ENCODE data around the gene FBLN1. TPM values are rescaled to one million over a fixed set of nuclear protein-coding genes. Genes with fewer than 3 reads are reported as not detected.

Gene FBLN1
- total RNA-seq, 4 donors from 2014 or later = 33.7 to 546 (median 86.3) TPM

- intact Hi-C loops (cut with DNase I) = no loop called here
- 68 to 71% methylated on average over 7 of the region's 7 CpGs for WGBS, 2 donors
- TF ChIP-seq POLR2A (IDR thresholded peaks at IDR 0.05) = no peak
- no peak for TF ChIP-seq CTCF (IDR thresholded peaks at IDR 0.05)
- peaks cover 0 to 26% (median 0%) of the 10 kb centered on the region in 3 donors for H3K36me3 ChIP-seq
- DNase-seq = no peak
- H3K4me3 ChIP-seq = no peak overlapping the region
- H3K4me1 ChIP-seq = peaks cover 13 to 79% (median 33%) of the 10 kb centered on the region in 3 donors
- no peaks in the 10 kb centered on the region for H3K27me3 ChIP-seq
- no peaks in the 10 kb centered on the region for H3K9me3 ChIP-seq
- H3K27ac ChIP-seq = peak overlapping the region; percentile 15 to 90 (median 82)
These were observed 13.5 kb downstream of the FBLN1 start for GRCh38 chr22:45516163-45516562.

DNA sequence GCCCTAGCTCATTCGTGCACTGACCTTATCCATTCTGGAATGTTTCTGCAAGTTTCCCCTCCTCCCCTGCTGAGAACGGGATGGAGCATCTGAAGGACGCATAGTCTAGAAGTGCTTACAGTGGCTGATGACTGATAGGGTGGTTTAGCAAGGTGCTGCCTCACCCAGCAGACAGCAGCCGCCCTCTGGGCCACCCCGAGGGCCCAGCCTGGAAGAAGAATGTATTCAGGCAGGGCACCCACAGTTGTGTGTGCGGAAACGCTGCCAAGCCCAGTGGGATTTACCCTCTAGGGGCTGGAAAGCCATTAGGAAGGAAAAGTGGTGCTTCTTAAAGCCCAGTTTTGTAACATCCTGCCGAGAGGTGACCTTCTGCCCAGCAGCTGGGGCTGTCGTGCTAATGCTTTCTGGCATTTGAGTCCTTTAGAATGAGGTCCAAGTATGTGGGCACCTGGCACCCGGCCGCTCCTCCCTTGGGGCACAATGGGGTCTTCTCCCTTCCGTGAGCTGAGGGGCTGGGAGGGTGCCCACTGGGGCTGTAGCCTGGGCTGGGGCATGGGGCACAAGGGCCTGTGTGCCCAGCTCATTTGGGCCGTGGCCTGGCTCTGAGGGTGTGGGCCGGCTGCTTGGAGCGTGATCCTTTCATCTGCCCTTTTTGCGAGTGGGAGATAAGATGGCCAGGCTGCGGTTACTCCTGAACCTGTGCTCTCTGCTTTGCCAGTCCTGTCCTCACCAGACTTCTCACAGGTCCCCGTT lies 14.4 kb downstream of the FBLN1 start:
- intact Hi-C loops (cut with DNase I) = no loop called here
- WGBS, 2 donors = 49 to 53% methylated on average over 4 to 10 of the region's 18 CpGs
- H3K27me3 ChIP-seq = no peaks in the 10 kb centered on the region
- H3K27ac ChIP-seq = peak overlapping the region in 3 of 4 donors; percentile 81 to 90 (median 84)
- TF ChIP-seq CTCF (IDR thresholded peaks at IDR 0.05) = no peak
- no peak for TF ChIP-seq POLR2A (IDR thresholded peaks at IDR 0.05)
- H3K4me1 ChIP-seq = peaks cover 13 to 79% (median 32%) of the 10 kb centered on the region in 3 donors
- no peak overlapping the region for H3K4me3 ChIP-seq
- H3K36me3 ChIP-seq = peaks cover 0 to 32% (median 0%) of the 10 kb centered on the region in 3 donors
- no peaks in the 10 kb centered on the region for H3K9me3 ChIP-seq
- DNase-seq = no peak

GRCh38 chr22:45518136-45518535 lies 15.5 kb downstream of the FBLN1 start:
- 66 to 81% methylated on average over 3 to 5 of the region's 7 CpGs for WGBS, 2 donors
- Histone ChIP-seq H3K9me3 (no peaks in the 10 kb centered on the region), H3K4me3 (no peak overlapping the region), H3K4me1 (peaks cover 9 to 79% (median 36%) of the 10 kb centered on the region in 3 donors), H3K36me3 (peaks cover 0 to 41% (median 3%) of the 10 kb centered on the region in 3 donors), H3K27ac (peak overlapping the region in 2 of 4 donors; percentile 50 to 90), H3K27me3 (no peaks in the 10 kb centered on the region)
- TF ChIP-seq CTCF (IDR thresholded peaks at IDR 0.05) = no peak
- TF ChIP-seq POLR2A (IDR thresholded peaks at IDR 0.05) = no peak
- intact Hi-C loops (cut with DNase I) = no loop called here
- DNase-seq = no peak

- Histone ChIP-seq H3K9me3 (no peaks in the 10 kb centered on the region), H3K4me3 (no peak overlapping the region), H3K4me1 (peaks cover 9 to 80% (median 36%) of the 10 kb centered on the region in 3 donors), H3K27me3 (no peaks in the 10 kb centered on the region), H3K27ac (peak overlapping the region in 2 of 4 donors; percentile 50 to 90), H3K36me3 (peaks cover 0 to 42% (median 3%) of the 10 kb centered on the region in 3 donors)
- TF ChIP-seq POLR2A (IDR thresholded peaks at IDR 0.05) (no peak), CTCF (IDR thresholded peaks at IDR 0.05) (no peak)
- no peak for DNase-seq
- intact Hi-C loops (cut with DNase I) = no loop called here
- 87 to 100% methylated on average over 1 to 7 of the region's 17 CpGs for WGBS, 2 donors
These were observed 15.9 kb downstream of the FBLN1 start for GRCh38 chr22:45518580-45518991.

DNA sequence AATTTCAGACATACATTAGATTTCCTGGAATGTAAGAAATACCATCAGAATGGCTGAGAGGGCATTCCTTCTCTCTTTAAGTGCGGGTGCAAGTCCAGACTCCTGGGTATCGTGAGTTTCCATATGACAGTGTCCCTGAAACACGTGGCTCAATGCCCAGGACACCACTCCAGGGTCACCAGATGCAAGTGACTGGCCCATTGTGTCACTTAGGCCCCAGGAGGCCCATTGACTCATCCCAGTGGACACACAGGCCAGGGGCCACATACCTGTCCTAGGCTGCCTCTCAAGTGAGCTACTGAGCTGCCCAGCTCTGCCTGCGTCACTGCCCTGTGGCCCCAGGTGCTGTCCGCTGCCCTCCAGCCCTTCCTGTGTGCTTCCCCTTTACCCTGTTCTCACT lies 18.5 kb downstream of the FBLN1 start:
- no peaks in the 10 kb centered on the region for H3K27me3 ChIP-seq
- H3K4me3 ChIP-seq = no peak overlapping the region
- H3K4me1 ChIP-seq = peaks cover 9 to 80% (median 39%) of the 10 kb centered on the region in 3 donors
- DNase-seq = no peak
- WGBS, 2 donors = 80 to 93% methylated on average over 3 to 5 of the region's 5 CpGs
- H3K27ac ChIP-seq = peak overlapping the region in 3 of 4 donors; percentile 5 to 60 (median 47)
- H3K36me3 ChIP-seq = peaks cover 0 to 42% (median 3%) of the 10 kb centered on the region in 3 donors
- TF ChIP-seq CTCF (IDR thresholded peaks at IDR 0.05) = no peak
- TF ChIP-seq POLR2A (IDR thresholded peaks at IDR 0.05) = no peak
- intact Hi-C loops (cut with DNase I) = no loop called here
- H3K9me3 ChIP-seq = no peaks in the 10 kb centered on the region
